Suprapubic skin (tissue), 4 donors: ENCODE results near the gene ASB3. TPM values are rescaled to one million over a fixed set of nuclear protein-coding genes. Genes with fewer than 3 reads are reported as not detected.

Experiments used
- DNase-seq, 2 donors: peaks; one replicate each; pipeline ENCODE4 v3.0.0-alpha.2; 2019; ENCODE audit warnings: low spot score in 2 of 2
- H3K27ac ChIP-seq: fragments of 200-600 bp; sonication (generic); one replicate; pipeline ENCODE4 v1.5.1; 2019
- H3K27me3 ChIP-seq: fragments of 200-600 bp; sonication (generic); one replicate; pipeline ENCODE4 v1.5.1; 2019
- H3K36me3 ChIP-seq: fragments of 200-600 bp; sonication (generic); one replicate; pipeline ENCODE4 v1.5.1; 2019
- H3K4me1 ChIP-seq: fragments of 200-600 bp; sonication (generic); one replicate; pipeline ENCODE4 v1.5.1; 2019
- H3K4me3 ChIP-seq: fragments of 200-600 bp; sonication (generic); one replicate; pipeline ENCODE4 v1.5.1; 2019; ENCODE audit warnings: mild to moderate bottlenecking
- H3K9me3 ChIP-seq: fragments of 200-600 bp; sonication (generic); one replicate; pipeline ENCODE4 v1.5.1; 2019
- CTCF ChIP-seq, 2 donors: fragments of 200-600 bp in 1 of 2; fragments of 450-650 bp in 1 of 2; sonication (generic) in 1 of 2; IDR thresholded peaks; one replicate each; pipeline ENCODE4 v1.5.1; 2016 to 2019; ENCODE audit warnings: antibody characterized with exemption in 2 of 2, mild to moderate bottlenecking in 1 of 2, moderate library complexity in 1 of 2
- EP300 ChIP-seq: sonication (generic); formaldehyde crosslinking; IDR thresholded peaks from one replicate; pipeline ENCODE4 v1.6.1; 2017; ENCODE audit warnings: antibody characterized with exemption
- POLR2A ChIP-seq, 2 donors: fragments of 450-650 bp; IDR thresholded peaks; one replicate each; pipeline ENCODE4 v1.6.1; 2017; ENCODE audit warnings: antibody characterized with exemption in 2 of 2, mild to moderate bottlenecking in 2 of 2, moderate library complexity in 2 of 2
- POLR2AphosphoS5 ChIP-seq, 3 donors: sonication (generic); formaldehyde crosslinking; IDR thresholded peaks; one replicate each; pipeline ENCODE4 v1.6.1; 2017; ENCODE audit warnings: antibody characterized with exemption in 3 of 3
- WGBS: methylation state at CpG from one replicate; pipeline ENCODE4 v1.1.5; 2018; 5-methylcytosine and 5-hydroxymethylcytosine counted together
- total RNA-seq, 4 donors: library from RNA; depleted of rRNA; stranded (reverse); fragments of >200 nt; gene quantifications; one replicate each; pipeline ENCODE4 v1.1.0, GENCODE V29; 2016

Gene ASB3
- total RNA-seq, 4 donors from 2014 or later: 9.8 to 28.8 (median 12.6) TPM

GRCh38 chr2:53636109-53636508 lies 150.6 kb downstream of the ASB3 start:
- no peak for TF ChIP-seq POLR2A (IDR thresholded peaks at IDR 0.05)
- TF ChIP-seq CTCF (IDR thresholded peaks at IDR 0.05): no peak
- no peak for TF ChIP-seq POLR2AphosphoS5 (IDR thresholded peaks at IDR 0.05)
- no peak for TF ChIP-seq EP300

GRCh38 chr2:53635694-53636093 lies 151.1 kb downstream of the ASB3 start:
- 94% methylated on average over 3 of the region's 3 CpGs for whole genome bisulfite sequencing
- Histone ChIP-seq H3K9me3 (no peaks in the 10 kb centered on the region), H3K4me3 (no peak overlapping the region), H3K36me3 (no peaks in the 10 kb centered on the region), H3K4me1 (no peaks in the 10 kb centered on the region), H3K27ac (no peak overlapping the region), H3K27me3 (no peaks in the 10 kb centered on the region)
- DNase-seq: no peak
- TF ChIP-seq POLR2AphosphoS5 (IDR thresholded peaks at IDR 0.05): no peak
- no peak for TF ChIP-seq CTCF (IDR thresholded peaks at IDR 0.05)
- no peak for TF ChIP-seq EP300
- TF ChIP-seq POLR2A (IDR thresholded peaks at IDR 0.05): no peak

More at GRCh38 chr2:53636109-53636508, 150.6 kb downstream of the ASB3 start:
- no peaks in the 10 kb centered on the region for H3K4me1 ChIP-seq
- H3K4me3 ChIP-seq: no peak overlapping the region
- H3K9me3 ChIP-seq: no peaks in the 10 kb centered on the region
- 80% methylated on average over 4 of the region's 4 CpGs for WGBS
- no peaks in the 10 kb centered on the region for H3K27me3 ChIP-seq
- no peak for DNase-seq
- no peak overlapping the region for H3K27ac ChIP-seq
- no peaks in the 10 kb centered on the region for H3K36me3 ChIP-seq

GRCh38 chr2:53633441-53633840 lies 153.3 kb downstream of the ASB3 start:
- H3K4me3 ChIP-seq: no peak overlapping the region
- no peaks in the 10 kb centered on the region for H3K9me3 ChIP-seq
- DNase-seq: no peak
- TF ChIP-seq EP300 (no peak), POLR2A (IDR thresholded peaks at IDR 0.05) (no peak), CTCF (IDR thresholded peaks at IDR 0.05) (no peak), POLR2AphosphoS5 (IDR thresholded peaks at IDR 0.05) (no peak)
- 80% methylated on average over 1 of the region's 1 CpG for WGBS
- no peak overlapping the region for H3K27ac ChIP-seq
- no peaks in the 10 kb centered on the region for H3K36me3 ChIP-seq
- H3K27me3 ChIP-seq: no peaks in the 10 kb centered on the region
- H3K4me1 ChIP-seq: no peaks in the 10 kb centered on the region

- Histone ChIP-seq H3K4me1 (no peaks in the 10 kb centered on the region), H3K4me3 (no peak overlapping the region), H3K27ac (no peak overlapping the region), H3K9me3 (no peaks in the 10 kb centered on the region), H3K36me3 (no peaks in the 10 kb centered on the region), H3K27me3 (no peaks in the 10 kb centered on the region)
- TF ChIP-seq POLR2A (IDR thresholded peaks at IDR 0.05) (no peak), CTCF (IDR thresholded peaks at IDR 0.05) (no peak), EP300 (no peak), POLR2AphosphoS5 (IDR thresholded peaks at IDR 0.05) (no peak)
- no peak for DNase-seq
- 58% methylated on average over 1 of the region's 1 CpG for WGBS
Measured at GRCh38 chr2:53632714-53633113, 154.0 kb downstream of the ASB3 start.

- no peak overlapping the region for H3K27ac ChIP-seq
- TF ChIP-seq EP300 (no peak), CTCF (IDR thresholded peaks at IDR 0.05) (no peak), POLR2AphosphoS5 (IDR thresholded peaks at IDR 0.05) (no peak)
- H3K9me3 ChIP-seq: no peaks in the 10 kb centered on the region
- no peaks in the 10 kb centered on the region for H3K4me1 ChIP-seq
- 82% methylated on average over 4 of the region's 4 CpGs for WGBS
- no peak overlapping the region for H3K4me3 ChIP-seq
- DNase-seq: no peak
- no peaks in the 10 kb centered on the region for H3K36me3 ChIP-seq
- no peaks in the 10 kb centered on the region for H3K27me3 ChIP-seq
Measured at GRCh38 chr2:53632126-53632460, 154.7 kb downstream of the ASB3 start.
